Cardiac fibroblast (primary cell): Measurements from ENCODE around the gene ZMIZ2.

ENCODE experiments used
- DNase-seq, 2 donors: peaks; one replicate each; pipeline versions ENCODE4 v3.0.0 to v3.0.0-alpha.2; 2010; ENCODE audit warnings: low read depth in 2 of 2
- H3K4me3 ChIP-seq, 2 donors: replicated peaks in 1 of 2; 1 replicate in 1 of 2; 2 replicates in 1 of 2; pipeline ENCODE4 v1.5.1; 2011; ENCODE audit warnings: low read depth in 2 of 2, low read length in 2 of 2, mild to moderate bottlenecking in 2 of 2, moderate library complexity in 1 of 2
- TF ChIP-seq, protein P1 (sequence below): IDR thresholded peaks from one replicate; pipeline ENCODE4 v1.5.1; 2011; ENCODE audit warnings: low read depth, mild to moderate bottlenecking, low read length, inconsistent platforms

The ZMIZ2 gene

DNA sequence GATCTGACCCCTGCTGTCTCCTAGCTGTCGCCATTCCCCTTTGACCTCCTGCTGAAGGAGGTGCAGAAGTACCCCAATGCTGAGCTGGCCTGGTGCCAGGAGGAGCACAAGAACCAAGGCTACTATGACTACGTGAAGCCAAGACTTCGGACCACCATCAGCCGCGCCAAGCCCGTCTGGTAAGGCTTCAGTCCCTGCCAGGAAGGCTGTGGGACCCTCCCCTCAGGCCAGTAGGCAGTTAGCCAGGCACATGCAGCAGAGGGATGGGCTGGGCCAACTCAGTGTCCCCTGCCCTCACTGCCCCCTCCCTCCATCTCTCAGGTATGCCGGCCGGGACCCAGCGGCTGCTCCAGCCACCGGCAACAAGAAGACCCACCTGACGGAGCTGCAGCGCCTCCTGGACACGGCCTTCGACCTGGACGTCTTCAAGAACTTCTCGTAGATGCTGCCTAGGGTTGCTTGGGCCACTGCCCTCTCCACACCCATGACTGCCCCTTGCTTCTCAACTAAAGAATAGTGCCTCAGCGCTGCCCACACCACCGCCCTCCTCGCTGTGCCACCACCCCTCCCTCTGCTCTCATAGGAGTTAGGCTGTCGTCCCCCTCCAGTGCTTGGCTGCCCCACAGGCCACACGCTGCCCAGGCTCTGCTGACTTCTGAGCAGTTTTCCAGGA lies 41.0 kb upstream of the ZMIZ2 start:
- no peak for DNase-seq
- TF ChIP-seq, protein P1, sequence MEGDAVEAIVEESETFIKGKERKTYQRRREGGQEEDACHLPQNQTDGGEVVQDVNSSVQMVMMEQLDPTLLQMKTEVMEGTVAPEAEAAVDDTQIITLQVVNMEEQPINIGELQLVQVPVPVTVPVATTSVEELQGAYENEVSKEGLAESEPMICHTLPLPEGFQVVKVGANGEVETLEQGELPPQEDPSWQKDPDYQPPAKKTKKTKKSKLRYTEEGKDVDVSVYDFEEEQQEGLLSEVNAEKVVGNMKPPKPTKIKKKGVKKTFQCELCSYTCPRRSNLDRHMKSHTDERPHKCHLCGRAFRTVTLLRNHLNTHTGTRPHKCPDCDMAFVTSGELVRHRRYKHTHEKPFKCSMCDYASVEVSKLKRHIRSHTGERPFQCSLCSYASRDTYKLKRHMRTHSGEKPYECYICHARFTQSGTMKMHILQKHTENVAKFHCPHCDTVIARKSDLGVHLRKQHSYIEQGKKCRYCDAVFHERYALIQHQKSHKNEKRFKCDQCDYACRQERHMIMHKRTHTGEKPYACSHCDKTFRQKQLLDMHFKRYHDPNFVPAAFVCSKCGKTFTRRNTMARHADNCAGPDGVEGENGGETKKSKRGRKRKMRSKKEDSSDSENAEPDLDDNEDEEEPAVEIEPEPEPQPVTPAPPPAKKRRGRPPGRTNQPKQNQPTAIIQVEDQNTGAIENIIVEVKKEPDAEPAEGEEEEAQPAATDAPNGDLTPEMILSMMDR = no peak
- no peak overlapping the region for H3K4me3 ChIP-seq

- TF ChIP-seq, protein P1 = no peak
- H3K4me3 ChIP-seq = no peak overlapping the region
- DNase-seq = no peak
Observed at GRCh38 chr7:44709011-44709915, 39.4 kb upstream of the ZMIZ2 start.

- TF ChIP-seq, protein P1 = no peak
- no peak overlapping the region for H3K4me3 ChIP-seq
- DNase-seq = no peak
Observed at GRCh38 chr7:44709945-44710596, 38.6 kb upstream of the ZMIZ2 start.

- TF ChIP-seq, protein P1 = no peak
- no peak overlapping the region for H3K4me3 ChIP-seq
- DNase-seq = no peak
Observed at GRCh38 chr7:44711528-44711927, 37.1 kb upstream of the ZMIZ2 start.

DNA sequence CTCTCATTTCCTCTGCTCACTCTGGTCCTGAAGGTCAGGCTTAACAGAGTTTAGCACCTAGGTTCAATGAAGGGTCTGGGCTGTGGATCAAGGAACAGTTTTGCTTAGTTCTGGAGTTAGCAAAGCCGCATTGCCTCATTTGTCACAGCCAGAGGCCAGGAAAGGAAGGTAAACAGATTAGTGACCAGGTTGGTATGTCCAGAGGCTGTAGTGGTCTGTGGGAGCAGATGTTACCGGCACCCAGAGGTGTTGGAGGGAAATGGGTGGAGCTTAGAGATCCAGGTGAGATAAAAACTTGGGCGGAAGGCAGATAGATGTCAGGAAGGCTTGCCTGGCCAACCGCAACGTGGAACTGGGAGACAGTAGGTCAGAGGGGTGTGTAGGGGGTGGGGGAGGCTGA lies 36.6 kb upstream of the ZMIZ2 start:
- no peak for DNase-seq
- H3K4me3 ChIP-seq = no peak overlapping the region
- TF ChIP-seq, protein P1 = no peak

GRCh38 chr7:44713141-44713540 lies 35.5 kb upstream of the ZMIZ2 start:
- H3K4me3 ChIP-seq = no peak overlapping the region
- TF ChIP-seq, protein P1 = no peak
- no peak for DNase-seq
